ENCODE measurements around the gene IGFN1. TPM values are rescaled to one million over a fixed set of nuclear protein-coding genes. Genes with fewer than 3 reads are reported as not detected.

Gene IGFN1
- under 1 TPM; 0.31 to 0.87 (median 0.52) TPM for polyA plus RNA-seq (ENCODE audit: insufficient read length in 4 of 4)

DNA sequence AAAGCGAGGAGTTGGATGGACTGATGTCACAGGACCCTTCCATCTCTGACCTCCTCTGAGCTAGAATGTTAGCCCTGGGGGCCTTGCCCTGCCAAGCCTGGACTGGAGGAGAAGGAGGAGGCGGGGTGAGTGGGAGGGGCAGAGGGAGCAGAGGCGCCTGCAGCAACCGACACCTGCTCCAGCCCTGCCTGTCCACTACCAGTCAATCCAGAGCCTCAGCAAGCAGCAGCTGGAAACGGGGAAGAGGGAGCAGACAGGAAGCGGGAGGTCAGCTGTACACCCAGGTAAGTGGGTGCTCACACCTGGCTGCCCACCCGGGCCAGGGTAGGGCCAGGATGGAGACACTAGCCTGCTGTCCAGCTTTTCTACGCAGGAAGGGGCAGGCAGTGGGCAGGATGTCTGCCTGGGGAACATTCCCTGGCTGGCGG lies at the start of gene IGFN1:
Gene IGFN1, plus strand, starts transcription at position 201 of the 428 bp plus-strand sequence. CDS start 2,470 bp downstream, outside the sequence.
- DNase-seq (ENCODE audit: low read depth in 4 of 4, low spot score in 3 of 4), result no peak

DNA sequence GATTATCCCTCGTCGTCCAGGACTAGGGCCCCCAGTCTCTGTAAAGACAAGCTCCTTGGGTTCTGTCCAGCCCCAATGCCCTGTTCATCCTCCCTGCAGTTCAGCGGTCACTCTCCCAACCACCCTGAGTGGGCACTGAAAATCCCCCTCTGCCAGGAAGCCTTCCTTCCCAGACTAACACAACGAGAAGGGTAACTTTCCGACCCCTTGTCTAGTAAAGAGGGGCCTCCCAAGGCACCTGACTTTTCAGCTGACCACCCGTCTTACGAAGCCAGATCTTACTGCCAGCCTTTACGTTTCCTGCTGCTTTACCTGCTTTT lies 49.7 kb upstream of the IGFN1 start:
- DNase-seq (ENCODE audit: low read depth in 4 of 4, low spot score in 3 of 4), result no peak

DNA sequence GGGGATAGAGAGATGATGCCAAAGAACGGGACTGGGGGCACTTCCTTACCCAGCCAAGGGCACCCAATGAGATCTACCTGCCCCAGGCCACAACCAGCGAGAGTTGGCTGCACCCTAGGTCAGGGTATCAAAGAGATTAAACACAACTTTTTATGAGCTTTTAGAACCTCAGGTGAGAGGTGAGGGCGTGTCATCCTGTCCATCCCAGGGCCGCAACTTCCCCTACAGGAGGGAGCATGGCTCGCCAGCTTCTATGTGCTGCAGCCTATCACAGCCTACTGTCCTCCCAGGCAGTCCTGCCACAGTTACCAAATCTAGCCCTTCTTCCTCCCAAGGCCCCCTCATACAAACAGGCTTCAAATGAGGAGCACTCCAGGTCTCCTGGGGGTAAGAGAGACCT lies 49.2 kb upstream of the IGFN1 start:
- no peak for DNase-seq (ENCODE audit: low read depth in 4 of 4, low spot score in 3 of 4)

DNA sequence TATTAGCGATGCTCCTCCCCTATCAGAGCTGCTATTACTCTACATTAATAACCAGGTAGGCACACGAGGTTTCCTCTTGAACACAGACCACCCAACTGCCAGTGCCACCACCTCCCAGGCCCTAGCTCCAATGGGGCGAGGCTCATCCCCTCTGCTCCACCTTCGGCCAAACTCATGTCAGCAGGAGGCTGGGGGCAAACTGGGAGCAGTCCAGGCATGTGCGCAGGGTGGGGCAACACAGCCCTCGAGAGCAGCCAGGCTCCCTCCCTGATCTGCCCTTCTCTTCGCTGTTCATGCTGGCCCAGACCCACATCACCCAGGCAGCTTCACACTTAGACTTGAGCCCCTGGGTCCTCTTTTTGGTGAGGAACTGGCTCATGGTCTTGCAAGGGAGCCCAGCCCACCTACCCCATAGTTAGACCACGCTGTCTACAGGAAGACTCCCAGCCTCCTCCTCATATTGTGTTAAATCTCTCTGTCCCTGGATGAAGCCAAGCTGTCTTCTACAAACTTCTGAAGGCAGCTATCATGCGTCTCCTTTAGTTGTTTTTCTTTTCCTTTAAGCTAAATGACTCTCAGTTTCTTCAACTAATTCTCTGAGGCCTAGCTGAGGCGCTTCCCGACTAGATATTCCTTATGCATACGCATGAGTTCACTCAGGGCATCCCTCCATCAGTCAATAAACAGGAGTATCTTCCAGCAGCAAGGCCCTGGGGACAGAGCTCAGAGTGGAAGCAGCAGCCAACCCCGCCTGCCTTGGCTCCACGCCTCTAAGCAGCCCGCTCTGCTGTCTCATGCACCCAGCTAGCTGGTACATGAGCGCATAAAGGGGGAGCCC lies 48.4 kb upstream of the IGFN1 start:
- no peak for DNase-seq (ENCODE audit: low read depth in 4 of 4, low spot score in 3 of 4)

DNA sequence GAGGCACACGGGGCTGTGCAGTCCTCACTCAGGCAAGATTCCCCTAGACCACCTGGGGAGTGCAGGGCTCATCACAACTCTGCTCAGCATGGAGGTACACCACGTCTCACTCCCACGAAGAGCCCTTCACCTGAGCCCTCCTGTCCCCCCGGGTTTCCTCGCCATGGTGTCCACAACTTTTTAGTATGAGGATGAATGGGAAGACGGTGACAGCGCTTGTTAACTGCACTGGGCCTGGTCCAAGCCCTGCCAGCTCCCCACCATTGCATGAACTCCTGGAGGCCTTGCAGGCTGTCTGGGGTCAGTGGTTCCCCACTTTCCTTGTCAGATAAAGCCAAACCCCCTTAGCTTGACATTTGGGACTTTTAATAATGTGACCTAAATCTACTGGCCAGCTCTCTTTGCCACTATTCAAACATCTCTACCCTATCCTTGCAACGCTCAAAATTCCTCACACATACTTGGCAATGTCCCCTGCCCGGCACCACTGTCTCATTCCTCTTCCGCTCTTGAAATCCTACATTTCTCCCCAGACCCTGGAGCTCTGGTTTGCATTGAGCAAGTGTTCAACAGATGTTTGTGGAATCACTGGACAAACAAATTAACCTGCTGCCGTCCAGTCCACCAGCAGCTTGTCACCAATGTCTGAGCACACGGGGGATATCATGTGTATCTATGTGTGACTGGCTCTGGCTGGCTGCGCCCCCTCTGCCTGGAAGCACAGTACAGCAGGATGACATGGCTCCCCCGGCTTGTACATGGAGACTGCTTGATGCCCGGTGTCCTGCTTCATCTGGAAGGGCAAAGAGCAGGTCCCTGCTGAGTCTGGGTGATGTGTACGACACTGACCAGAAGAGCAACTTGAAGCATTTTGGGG lies 47.5 kb upstream of the IGFN1 start:
- no peak for DNase-seq (ENCODE audit: low read depth in 4 of 4, low spot score in 3 of 4)

DNA sequence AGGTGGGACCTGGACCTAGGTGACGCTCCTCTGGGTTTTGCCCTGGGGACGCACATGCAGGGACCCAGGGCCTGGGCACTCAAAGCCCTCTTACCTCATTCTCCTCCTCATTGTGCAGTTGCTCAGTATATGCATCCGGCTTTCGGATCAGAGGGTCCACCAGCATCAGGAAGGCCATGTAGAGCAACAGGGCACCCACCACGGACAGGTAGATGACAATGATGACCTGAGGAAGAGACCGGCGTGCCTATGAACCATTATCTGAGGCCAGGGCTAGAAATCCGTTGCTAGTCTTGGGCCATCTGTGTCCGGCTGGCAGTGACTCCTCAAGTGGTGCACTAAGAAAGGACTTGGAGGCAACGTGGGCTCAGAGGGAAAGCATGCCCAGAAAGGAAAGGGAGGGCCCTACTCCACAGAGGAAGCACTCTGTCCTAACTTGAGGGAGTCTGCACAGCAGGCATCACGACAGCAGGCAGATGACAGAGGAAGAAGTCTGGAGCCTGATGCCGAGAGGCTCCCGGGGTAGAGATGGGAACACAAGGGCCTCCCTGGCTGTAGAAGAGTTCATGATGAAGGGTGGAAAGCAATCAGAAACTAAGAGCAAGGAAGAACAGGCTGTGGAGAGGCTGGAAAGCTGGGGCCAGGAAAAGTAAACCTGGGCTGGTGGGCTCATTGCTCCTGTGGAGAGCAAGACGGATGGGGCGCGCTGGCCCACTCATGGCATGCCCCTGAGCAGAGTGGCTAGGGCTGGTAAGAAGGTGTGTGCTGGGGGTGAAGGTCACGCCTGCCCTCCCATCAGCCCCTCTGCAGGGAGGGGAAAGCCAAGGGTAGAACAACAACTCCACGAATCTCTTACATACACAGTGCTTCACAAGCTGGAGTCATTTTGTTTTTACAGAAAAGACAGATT lies 46.6 kb upstream of the IGFN1 start:
- DNase-seq (ENCODE audit: low read depth in 4 of 4, low spot score in 3 of 4), result no peak

DNA sequence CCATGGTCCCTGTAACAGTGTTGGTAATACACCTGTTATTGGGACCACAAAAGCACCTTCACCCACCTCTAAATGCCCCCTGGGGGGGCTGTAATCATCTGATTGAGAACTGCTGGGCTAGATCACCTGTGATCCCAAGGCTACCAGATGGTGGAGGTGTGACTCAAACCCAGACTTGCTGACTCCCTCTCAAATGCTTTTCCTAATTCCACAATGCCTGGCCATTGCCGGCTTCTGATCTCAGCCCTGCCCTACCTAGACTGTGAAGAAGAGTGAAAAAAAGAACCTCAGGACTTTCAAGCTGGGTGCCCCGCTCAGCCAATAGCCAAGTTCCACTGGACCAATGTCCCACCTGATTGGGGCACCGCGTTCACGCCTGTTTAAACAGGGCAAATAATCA lies 45.9 kb upstream of the IGFN1 start:
- DNase-seq (ENCODE audit: low read depth in 4 of 4, low spot score in 3 of 4), result no peak

DNA sequence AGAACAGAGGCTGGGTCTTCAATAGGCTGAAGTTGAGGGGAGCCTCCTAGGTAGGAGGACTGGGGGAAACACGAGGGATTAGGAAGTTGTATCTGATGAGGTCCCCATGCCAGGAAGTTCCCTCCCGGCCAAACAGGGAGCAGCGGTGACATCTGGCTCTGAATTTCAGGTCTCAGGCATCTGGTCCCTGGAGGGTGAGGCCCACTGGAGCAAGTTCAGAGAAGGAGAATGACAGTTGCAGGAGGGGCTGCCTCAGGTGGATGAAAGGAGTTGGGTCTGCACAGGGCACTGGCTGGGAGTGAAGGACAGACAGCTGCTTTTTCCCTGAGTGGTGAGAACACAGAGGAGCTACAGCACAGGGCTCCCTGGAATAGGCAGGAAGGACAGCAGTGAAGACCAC lies 45.5 kb upstream of the IGFN1 start:
- DNase-seq (ENCODE audit: low read depth in 4 of 4, low spot score in 3 of 4), result no peak

DNA sequence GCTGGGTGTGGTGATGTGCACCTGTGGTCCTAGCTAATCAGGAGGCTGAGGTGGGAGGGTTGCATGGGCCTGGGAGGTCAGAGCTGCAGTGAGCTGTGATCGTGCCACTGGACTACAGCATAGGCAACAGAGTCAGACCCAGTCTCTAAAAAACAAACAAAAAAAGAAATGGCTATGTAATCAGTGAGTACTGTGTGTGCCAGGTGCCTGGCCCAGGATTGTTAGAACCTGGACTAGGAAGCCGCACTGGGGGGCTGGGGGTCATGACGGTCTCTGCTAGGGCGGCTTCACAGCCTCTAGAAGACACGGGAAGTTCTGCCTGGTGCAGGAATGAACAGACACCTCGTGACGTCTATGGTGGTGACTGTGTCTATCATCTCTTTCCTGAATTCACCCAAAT lies 44.8 kb upstream of the IGFN1 start:
- DNase-seq (ENCODE audit: low read depth in 4 of 4, low spot score in 3 of 4), result no peak

DNA sequence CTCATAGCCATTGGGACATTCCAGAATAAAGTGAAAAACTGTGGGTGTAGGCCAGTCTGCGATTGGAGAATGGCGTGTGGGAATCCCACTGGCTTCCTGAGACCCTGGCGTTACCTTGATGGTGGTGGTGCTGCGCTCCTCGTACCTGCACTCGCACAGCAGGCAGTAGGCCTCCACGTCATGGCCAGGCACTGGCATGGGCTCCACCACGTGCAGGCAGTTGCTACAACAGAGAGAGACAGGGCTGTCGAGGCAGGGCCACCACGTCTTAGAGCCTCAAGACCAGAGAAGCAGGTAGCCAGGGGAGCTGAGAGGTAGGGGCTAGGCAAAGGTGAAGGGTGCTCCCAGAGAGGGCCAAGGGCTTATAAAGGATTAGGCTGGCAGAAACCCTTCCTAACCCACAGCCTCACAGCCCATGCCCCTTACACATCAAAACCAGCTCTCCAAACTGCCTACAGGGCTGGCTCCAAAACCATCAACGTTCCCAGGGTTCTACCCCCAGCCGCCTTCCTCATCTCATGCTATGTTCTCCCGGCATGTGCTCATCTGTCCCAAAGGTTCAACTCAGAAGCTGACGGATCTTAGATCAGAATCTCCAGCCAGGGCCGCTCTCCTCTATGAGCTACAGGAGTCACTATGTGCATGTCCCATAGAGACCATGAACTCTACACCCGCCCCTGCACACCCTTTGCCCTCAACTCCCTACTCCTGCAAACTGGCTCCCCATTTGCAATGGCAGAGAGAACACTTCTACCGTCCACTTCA lies 43.8 kb upstream of the IGFN1 start:
- DNase-seq (ENCODE audit: low read depth in 4 of 4, low spot score in 3 of 4), result no peak

DNA sequence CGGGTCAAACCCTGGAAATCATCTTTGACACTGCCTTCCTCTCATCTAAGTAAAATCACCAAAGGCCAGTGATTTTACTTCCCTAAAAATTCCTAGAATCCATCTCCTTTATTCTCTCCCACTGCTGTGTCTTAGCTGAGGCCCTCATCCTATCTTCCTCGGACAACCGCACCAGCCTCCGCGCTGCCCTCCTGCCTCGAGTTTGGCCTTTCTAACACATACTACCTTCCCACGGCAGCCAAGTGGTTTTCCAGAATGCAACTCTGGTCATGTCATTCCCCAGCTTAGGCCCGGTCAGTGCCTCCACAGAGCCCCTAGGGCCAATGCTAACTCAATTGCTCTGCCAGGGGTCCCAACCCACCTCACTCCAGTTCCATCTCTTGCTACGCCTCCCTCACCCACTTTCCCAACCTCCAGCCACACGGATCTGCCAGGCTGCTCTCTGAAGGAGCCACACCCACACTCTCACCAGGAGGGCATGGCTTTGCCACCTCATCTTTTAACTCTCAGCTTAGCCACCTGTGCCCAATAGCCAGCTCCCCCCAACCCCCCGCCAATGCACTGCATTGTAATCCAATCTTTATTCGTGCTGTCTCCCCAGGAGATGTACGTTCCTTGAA lies 43.1 kb upstream of the IGFN1 start:
- DNase-seq (ENCODE audit: low read depth in 4 of 4, low spot score in 3 of 4), result no peak

DNA sequence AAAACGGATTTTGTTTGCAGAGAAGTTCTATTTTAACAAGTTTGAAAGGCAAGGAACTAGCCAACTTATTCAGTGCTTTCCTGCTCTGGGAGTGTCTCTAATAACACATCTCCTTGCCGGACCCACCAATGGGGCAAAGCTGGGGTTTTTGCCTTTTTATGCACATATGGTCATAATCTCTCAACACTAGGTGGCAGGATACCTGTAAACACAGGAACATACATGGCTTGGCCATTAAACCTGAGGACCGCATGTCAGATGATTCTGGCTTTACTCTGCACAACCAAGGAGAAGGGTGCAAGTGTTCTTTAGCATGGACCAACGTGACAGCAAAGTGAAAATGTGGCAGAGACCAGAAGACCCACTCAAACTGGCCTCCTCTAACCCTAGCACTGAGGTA lies 41.2 kb upstream of the IGFN1 start:
- DNase-seq (ENCODE audit: low read depth in 4 of 4, low spot score in 3 of 4), result no peak

DNA sequence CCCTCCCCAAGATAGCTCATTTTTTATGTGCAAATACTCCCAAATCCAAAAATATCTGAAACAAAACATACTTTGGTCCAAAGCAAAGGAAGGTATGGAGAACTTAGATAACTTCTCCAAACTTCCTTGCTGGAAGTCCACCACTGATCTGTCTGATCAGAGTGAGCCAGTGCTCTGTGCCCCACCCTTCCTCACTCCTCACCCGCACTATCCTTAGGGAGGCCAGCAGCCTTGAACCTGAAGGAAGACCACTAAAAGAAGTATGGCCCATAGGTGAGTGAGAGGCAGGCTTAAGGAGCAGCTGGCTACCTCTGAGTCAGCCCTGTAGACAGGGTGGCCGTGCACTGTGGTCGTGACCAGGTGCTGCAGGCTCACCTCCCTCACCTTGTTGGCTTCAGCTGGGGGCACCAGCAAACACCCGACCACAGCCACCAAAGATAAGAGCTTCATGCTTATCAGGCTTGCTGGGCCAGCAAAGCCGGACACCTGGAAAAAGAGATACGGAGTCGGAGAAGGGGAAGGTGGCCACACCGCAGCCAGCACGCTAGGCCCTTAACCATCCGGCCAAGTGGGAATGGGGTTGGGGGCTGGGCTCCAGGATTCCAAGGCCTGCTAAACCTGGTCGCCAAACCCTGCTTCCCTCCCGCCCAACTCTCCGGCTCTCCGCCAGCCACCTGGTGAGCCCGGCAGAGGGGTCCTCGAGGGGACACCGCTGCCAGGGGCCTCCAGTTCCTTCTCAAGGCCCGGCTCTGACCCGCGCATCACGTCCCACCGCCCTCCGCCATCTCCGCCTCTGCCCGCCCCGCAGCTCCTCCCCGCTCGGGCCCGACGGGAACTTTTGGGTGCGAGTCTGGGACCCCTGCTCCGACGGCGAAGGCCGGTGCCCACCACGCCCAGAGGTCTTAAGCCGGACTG lies 36.9 kb upstream of the IGFN1 start:
- peak in 2 of 4 donors; percentile 33 to 60 for DNase-seq (ENCODE audit: low read depth in 4 of 4, low spot score in 3 of 4)

DNA sequence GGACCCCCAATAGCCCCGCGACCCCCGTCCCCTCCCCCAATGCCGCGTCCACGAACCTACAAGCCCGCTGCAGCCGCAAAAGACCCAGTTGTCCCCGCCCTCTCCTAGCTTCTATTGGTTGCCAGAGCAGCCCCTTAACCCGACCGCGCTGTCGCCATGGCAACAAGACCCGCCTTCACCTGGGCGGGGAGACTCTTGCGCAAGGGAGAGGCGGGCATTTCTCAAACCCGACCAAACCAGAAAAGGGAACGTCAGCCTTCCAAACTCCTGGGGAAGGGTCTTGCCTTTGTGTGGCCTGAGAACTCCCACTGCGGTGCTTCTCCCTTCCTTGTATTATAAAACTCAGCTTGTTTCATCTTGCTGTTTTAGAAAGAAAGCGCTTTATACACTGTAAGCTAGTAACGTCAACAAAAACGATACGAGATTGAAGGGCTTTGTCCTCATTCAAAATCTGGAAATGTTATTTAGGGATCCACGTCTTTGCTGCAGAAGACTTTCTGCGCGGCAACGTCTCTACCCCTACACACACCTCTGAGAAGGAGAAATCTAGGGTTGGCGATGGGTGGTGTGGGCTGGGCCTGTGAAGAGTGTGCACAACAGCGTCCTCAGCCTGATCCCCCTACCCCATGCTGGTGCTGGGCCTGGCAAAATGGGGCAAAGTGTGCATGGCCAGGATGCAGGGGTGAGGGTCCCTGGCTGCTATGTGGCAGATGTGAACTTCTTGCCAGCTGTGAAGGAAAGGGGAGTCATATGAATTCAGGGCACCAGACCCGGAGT lies 36.0 kb upstream of the IGFN1 start, which contains the start of gene TMEM9:
Gene TMEM9, minus strand, starts transcription at position 86 of the 777 bp plus-strand sequence. CDS start 551 bp downstream, outside the sequence.
- DNase-seq (ENCODE audit: low read depth in 4 of 4, low spot score in 3 of 4), result peak; percentile 97 to 99 (median 98)

DNA sequence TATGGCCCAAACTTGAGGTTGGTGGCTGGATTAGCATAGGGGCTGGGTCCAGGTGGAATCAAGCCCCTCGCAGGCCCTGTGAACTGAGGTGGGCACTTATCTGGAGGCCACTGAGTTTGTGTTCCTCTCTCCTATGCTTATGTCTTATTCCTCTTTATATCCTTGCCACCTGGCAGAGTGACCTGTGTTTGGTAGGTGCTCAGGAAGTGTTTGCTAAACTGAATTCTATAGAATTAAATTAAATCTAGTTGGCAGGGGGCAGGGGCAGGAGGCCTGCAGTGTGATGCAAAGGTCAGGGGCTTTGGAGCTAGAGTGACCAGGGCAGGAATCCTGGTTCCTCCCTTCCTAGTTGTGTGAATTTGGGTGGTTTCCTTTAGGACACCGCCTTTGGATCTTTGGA lies 35.3 kb upstream of the IGFN1 start:
- no peak for DNase-seq (ENCODE audit: low read depth in 4 of 4, low spot score in 3 of 4)

DNA sequence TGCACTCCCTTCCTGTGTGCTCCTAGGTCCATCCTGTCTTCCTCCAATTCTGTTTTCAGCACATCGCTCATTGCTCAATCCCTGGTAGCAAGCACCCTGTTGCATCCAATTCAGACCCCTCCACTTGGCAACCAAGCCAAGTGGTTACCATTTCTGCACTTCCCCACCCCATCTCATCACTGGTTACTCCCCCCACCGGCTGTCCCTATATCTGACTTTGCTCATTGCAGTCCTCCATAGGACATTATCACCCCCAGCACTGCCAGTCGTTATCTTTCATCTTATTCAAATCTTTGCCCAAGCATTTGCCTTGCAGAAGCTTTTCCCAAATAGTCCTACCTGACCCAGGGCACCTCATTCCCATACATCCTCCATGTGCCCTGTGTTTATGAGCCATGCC lies 34.3 kb upstream of the IGFN1 start:
- DNase-seq (ENCODE audit: low read depth in 4 of 4, low spot score in 3 of 4), result no peak

DNA sequence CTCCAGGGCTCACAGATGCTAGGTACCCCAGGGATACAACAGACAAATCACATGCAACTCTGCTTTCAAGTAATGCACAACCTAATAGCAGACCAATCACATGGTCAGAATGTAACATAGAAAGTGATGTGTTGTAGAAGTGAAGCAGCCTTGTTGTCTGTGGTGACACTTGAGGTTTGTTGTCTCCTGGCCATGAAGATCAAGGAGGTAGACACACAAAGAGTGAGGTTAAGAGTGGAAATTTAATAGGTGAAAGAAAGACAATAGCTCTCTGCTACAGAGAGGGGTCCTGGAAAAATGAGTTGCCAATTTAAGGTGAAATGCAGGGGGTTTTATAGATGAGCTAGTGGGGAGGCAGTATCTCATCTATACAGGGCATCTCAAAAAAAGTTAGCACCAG lies 33.8 kb upstream of the IGFN1 start:
- no peak for DNase-seq (ENCODE audit: low read depth in 4 of 4, low spot score in 3 of 4)

DNA sequence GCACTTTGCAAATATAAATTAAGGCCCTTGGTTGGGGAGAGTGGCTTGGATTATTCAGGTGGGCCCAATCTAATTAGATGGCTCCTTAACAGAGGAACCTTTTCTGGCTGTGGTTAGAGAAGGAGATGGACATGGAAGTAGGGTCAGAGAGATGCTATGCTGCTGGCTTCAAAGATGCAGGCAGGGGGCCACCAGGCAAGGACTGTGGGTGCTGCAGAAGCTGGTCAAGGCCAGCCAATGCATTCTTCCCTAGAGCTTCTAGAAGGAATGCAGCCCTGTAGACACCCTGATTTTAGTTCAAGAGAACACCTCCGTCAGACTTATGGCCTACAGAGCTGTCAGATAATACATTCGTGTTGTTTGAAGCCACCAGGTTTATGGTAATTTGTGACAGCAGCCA lies 32.7 kb upstream of the IGFN1 start:
- DNase-seq (ENCODE audit: low read depth in 4 of 4, low spot score in 3 of 4), result no peak
